ENCODE measurements around the gene HOOK2.

Gene HOOK2

DNA sequence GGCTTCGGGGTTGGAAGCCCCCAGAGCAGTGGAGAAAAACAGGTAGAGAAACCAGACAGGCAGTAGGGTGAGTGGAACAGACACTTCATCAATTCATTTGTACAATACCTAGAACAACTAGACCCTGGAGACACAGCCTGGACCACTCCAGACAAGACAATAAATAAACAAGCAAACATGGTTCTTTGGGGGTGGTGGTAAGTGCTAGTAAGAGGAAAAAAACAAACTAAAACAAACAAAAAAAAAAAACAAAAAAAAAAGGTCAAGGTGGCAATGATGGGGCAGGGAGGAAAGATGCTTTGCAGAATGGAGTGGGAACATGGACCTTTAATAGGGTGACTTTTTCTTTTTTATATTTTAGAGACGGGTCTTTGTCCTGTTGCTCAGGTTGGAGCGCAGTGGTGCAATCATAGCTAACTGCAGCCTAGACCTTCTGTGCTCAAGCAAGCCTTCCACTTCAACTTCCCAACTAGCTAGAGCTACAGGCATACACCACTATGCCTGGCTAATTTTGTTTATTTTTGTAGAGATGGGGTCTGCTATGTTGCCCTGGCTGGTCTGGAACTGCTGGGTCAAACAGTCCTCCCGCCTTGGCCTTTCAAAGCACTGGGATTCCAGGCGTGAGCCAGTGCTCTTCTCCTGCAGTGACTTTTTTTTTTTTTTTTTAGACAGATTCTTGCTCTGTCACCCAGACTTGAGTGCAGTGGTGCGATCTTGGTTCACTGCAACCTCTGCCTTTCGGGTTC lies 19.0 kb upstream of the HOOK2 start:
- peak overlapping the region; percentile 100 for H3K27ac ChIP-seq
- no peak for DNase-seq (ENCODE audit: low read depth, low spot score)

DNA sequence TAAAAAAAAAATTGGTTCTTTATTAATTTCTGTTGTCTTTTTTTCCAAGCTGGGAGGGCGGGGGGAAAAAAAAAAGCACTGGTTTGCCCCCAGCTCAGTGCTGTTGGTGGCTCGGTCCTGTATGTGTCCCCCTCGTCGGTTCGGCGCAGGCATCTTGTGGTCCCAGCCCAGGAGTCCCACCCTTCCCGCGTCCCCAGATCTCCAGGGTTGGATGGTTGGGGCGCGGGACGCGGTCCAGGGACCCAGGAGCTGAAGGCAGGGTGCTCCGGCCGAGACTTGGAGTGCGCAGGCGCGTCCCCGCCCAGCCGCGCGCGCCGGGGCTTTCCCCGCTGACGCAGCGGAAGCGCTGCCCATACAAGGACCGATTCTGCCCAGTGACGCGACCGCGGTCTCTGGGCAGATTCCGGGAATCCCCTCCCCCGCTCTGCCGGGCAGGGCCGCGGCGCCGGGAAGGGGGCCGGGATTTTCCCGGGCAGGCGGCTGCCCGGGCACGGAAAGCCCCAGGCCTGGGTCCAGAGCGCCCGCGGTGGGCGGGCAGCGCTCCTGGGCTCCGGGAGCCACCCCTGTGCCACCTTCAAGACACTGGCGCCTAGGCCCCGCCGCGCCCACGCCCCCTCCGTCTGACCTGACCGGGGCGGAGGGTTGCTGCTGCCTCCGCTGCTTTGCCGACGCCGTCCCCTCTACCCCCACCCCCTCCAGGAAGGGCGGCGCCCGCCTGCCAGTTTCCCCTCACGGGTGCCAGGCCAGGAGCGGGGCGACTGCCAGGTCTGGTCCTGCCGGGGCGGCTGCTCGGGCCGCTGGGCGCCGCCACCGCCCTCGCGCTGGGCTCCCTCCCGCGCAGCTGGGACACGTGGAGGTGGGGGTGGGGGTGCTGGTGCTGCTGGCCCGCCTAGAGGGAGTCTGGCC lies 18.2 kb upstream of the HOOK2 start:
- H3K27ac ChIP-seq, result peak overlapping the region; percentile 100

GRCh38 chr19:12792853-12793289 lies 17.5 kb upstream of the HOOK2 start:
- H3K27ac ChIP-seq, result peak overlapping the region; percentile 100
- DNase-seq (ENCODE audit: low read depth, low spot score), result no peak

More for the DNA sequence above, 18.2 kb upstream of the HOOK2 start:
- peak; percentile 82 for DNase-seq (ENCODE audit: low read depth, low spot score)

DNA sequence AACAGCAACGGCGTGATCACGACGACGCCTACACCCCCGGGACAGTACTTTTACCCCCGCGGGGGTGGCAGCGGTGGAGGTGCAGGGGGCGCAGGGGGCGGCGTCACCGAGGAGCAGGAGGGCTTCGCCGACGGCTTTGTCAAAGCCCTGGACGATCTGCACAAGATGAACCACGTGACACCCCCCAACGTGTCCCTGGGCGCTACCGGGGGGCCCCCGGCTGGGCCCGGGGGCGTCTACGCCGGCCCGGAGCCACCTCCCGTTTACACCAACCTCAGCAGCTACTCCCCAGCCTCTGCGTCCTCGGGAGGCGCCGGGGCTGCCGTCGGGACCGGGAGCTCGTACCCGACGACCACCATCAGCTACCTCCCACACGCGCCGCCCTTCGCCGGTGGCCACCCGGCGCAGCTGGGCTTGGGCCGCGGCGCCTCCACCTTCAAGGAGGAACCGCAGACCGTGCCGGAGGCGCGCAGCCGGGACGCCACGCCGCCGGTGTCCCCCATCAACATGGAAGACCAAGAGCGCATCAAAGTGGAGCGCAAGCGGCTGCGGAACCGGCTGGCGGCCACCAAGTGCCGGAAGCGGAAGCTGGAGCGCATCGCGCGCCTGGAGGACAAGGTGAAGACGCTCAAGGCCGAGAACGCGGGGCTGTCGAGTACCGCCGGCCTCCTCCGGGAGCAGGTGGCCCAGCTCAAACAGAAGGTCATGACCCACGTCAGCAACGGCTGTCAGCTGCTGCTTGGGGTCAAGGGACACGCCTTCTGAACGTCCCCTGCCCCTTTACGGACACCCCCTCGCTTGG lies 16.9 kb upstream of the HOOK2 start:
- DNase-seq (ENCODE audit: low read depth, low spot score), result no peak
- H3K27ac ChIP-seq, result peak overlapping the region; percentile 100

GRCh38 chr19:12791345-12792050 lies 16.1 kb upstream of the HOOK2 start, which contains the start of gene JUNB:
Gene JUNB (plus strand): TSS chr19:12791486. CDS start chr19:12791772, 286 bp downstream.
- H3K27ac ChIP-seq, result peak within 1 kb of the TSS; percentile 100
- peak; percentile 89 for DNase-seq (ENCODE audit: low read depth, low spot score)

- peak overlapping the region; percentile 100 for H3K27ac ChIP-seq
- DNase-seq (ENCODE audit: low read depth, low spot score), result no peak
These were observed 15.4 kb upstream of the HOOK2 start for GRCh38 chr19:12790628-12791344.

- peak; percentile 84 for DNase-seq (ENCODE audit: low read depth, low spot score)
- H3K27ac ChIP-seq, result peak overlapping the region; percentile 100
These were observed 14.7 kb upstream of the HOOK2 start for GRCh38 chr19:12789904-12790619.

DNA sequence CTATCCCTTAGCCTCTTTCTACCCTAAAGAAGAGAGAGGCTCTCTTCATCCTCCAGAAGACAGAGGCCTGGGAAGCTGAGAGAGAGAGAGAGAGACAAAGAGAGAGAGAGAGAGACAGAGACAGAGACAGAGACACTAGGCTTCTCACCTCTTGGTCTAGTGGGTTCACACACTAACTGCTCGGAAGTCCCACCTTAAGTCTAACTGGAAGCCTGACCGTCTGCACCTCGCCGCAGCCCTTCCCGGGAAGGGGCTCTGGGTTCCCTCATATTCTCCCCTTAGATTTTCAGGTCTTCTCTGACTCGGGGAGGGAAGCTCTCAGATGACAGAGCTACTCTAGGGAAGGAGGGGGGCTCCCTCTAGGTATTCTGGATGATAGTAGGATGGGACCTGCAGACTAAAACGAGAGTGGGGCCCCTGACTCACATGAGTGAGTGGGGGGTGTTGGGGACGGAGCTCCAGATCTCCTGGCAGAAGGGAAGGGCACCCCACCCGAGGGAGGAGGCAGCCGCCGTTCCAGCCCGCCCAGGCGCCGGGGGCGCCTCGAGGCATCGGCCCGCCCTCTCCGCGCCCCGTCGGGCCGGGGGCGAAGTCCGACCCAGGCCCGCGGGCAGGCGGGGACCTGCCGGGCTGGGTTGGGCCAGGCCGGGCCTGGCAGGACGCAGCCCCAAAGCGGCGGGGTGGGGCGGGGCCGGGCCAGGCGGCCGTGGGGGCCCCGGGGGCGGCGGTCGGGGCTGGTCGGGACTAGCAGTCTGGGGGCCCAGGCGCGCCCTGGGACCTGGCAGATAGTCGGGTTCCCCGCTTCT lies 13.9 kb upstream of the HOOK2 start:
- no peak for DNase-seq (ENCODE audit: low read depth, low spot score)

GRCh38 chr19:12788682-12789097 lies 13.3 kb upstream of the HOOK2 start:
- peak overlapping the region; percentile 100 for H3K27ac ChIP-seq
- DNase-seq (ENCODE audit: low read depth, low spot score), result no peak

More for the DNA sequence above, 13.9 kb upstream of the HOOK2 start:
- peak overlapping the region; percentile 100 for H3K27ac ChIP-seq

DNA sequence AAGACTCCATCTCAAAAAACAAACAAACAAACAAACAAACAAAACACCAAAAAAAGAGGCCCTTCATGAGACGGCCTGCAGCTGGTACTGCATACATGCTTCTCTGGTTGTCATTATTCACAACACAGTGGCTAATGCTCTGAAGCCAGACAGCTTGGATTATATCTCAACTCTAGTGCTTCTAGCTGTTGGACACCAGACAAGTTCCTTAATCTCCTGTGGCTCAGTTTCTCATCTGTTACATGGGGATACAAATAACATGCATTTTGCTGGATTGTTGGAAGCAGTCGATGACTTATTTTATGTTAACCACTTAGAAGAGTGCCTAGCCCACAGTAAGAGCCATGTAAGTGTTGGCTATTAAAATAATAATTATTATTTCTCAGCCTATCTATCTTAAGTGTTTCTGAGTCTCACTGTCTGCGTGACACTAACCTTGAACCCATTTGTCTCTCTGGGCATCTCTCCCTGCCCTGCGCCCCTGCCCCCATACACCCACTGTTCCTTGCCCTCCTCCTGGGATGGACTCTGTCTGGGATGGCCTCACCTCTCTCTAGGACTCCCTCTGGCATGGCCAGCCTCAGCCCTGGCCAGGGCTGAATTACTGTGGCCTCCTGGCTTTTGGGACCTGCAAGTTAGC lies 12.8 kb upstream of the HOOK2 start:
- no peak for DNase-seq (ENCODE audit: low read depth, low spot score)

GRCh38 chr19:12787458-12787857 lies 12.1 kb upstream of the HOOK2 start:
- no peak for DNase-seq (ENCODE audit: low read depth, low spot score)
- H3K27ac ChIP-seq, result peak overlapping the region; percentile 100

More for the DNA sequence above, 12.8 kb upstream of the HOOK2 start:
- peak overlapping the region; percentile 100 for H3K27ac ChIP-seq

DNA sequence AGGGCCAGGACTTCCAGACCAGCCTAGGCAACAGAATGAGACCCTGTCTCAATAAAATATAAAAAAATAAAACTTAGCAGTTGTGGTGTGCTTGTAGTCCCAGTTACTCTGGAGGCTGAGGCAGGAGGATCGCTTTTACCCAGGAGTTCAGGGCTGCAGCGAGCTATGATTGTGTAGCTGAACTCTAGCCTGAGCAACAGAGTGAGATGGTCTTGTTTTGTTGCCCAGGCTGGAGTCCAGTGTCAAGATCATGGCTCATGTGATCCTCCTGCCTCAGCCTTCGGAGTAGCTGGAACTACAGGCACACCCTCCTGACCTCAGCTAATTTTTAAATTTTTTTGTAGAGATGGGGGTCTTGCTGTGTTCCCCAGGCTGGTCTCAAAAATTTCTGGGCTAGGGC lies 11.6 kb upstream of the HOOK2 start:
- DNase-seq (ENCODE audit: low read depth, low spot score), result no peak
- peak overlapping the region; percentile 100 for H3K27ac ChIP-seq

- DNase-seq (ENCODE audit: low read depth, low spot score), result no peak
- H3K27ac ChIP-seq, result peak overlapping the region; percentile 100
These were observed 11.0 kb upstream of the HOOK2 start for GRCh38 chr19:12786141-12786870.

- DNase-seq (ENCODE audit: low read depth, low spot score), result no peak
- H3K27ac ChIP-seq, result peak overlapping the region; percentile 100
These were observed 10.2 kb upstream of the HOOK2 start for GRCh38 chr19:12785431-12786031.

- peak overlapping the region; percentile 100 for H3K27ac ChIP-seq
- no peak for DNase-seq (ENCODE audit: low read depth, low spot score)
These were observed 9.6 kb upstream of the HOOK2 start for GRCh38 chr19:12784871-12785430.
